ENCODE data around the gene CCDC8. TPM values are rescaled to one million over a fixed set of nuclear protein-coding genes. Genes with fewer than 3 reads are reported as not detected.

CCDC8 gene
- polyA plus RNA-seq, 1 donor from 2014 or later = 0.84 TPM

GRCh38 chr19:46423188-46423587 lies 9.8 kb upstream of the CCDC8 start:
- Histone ChIP-seq H3K36me3 (ENCODE audit: insufficient read depth, low read length) (no peaks in the 10 kb centered on the region), H3F3A (ENCODE audit: insufficient read depth, low read length, poor library complexity, severe bottlenecking) (no peaks in the 10 kb centered on the region), H3K79me2 (replicated peaks; ENCODE audit: insufficient read depth, low read length) (peaks cover 15% of the 10 kb centered on the region), H4K20me1 (ENCODE audit: insufficient read depth) (no peaks in the 10 kb centered on the region), H3K4me3 (ENCODE audit: low read length) (no peak overlapping the region), H2AFZ (ENCODE audit: low read depth, low read length) (no peak overlapping the region), H3K27me3 (ENCODE audit: insufficient read depth, low read depth, low read length) (no peaks in the 10 kb centered on the region), H3K9me2 (ENCODE audit: insufficient read depth, low read length) (no peaks in the 10 kb centered on the region), H3K4me2 (ENCODE audit: low read length) (no peak overlapping the region), H3K9ac (ENCODE audit: low read length) (no peak overlapping the region), H3K27ac (ENCODE audit: low read length) (no peak overlapping the region), H3K9me3 (ENCODE audit: low read length) (no peaks in the 10 kb centered on the region)
- TF ChIP-seq CTCF (IDR thresholded peaks at IDR 0.05; ENCODE audit: poor library complexity, severe bottlenecking) = no peak
- no peak for TF ChIP-seq MXI1 (conservative IDR thresholded peaks at IDR 0.05; ENCODE audit: poor library complexity, severe bottlenecking)
- TF ChIP-seq POLR2AphosphoS5 (IDR thresholded peaks at IDR 0.05) = no peak
- no peak for TF ChIP-seq EP300 (conservative IDR thresholded peaks at IDR 0.05; ENCODE audit: poor library complexity, severe bottlenecking)

GRCh38 chr19:46422344-46422743 lies 9.0 kb upstream of the CCDC8 start:
- Histone ChIP-seq H3K9me3 (ENCODE audit: low read length) (no peaks in the 10 kb centered on the region), H3K4me3 (ENCODE audit: low read length) (no peak overlapping the region), H2AFZ (ENCODE audit: low read depth, low read length) (no peak overlapping the region), H4K20me1 (ENCODE audit: insufficient read depth) (no peaks in the 10 kb centered on the region), H3K27me3 (ENCODE audit: insufficient read depth, low read depth, low read length) (no peaks in the 10 kb centered on the region), H3K9me2 (ENCODE audit: insufficient read depth, low read length) (no peaks in the 10 kb centered on the region), H3K79me2 (replicated peaks; ENCODE audit: insufficient read depth, low read length) (peaks cover 7% of the 10 kb centered on the region), H3K36me3 (ENCODE audit: insufficient read depth, low read length) (no peaks in the 10 kb centered on the region), H3K4me2 (ENCODE audit: low read length) (no peak overlapping the region), H3K9ac (ENCODE audit: low read length) (no peak overlapping the region), H3K27ac (ENCODE audit: low read length) (no peak overlapping the region), H3F3A (ENCODE audit: insufficient read depth, low read length, poor library complexity, severe bottlenecking) (no peaks in the 10 kb centered on the region)
- TF ChIP-seq REST (IDR thresholded peaks at IDR 0.05; ENCODE audit: borderline replicate concordance) = no peak
- no peak for TF ChIP-seq RAD21 (conservative IDR thresholded peaks at IDR 0.05)
- no peak for TF ChIP-seq EP300 (conservative IDR thresholded peaks at IDR 0.05; ENCODE audit: poor library complexity, severe bottlenecking)
- no peak for TF ChIP-seq EZH2 (IDR thresholded peaks at IDR 0.05; ENCODE audit: borderline replicate concordance, insufficient read depth, low read length, poor library complexity, severe bottlenecking)
- TF ChIP-seq SMC3 (conservative IDR thresholded peaks at IDR 0.05; ENCODE audit: poor library complexity) = no peak
- TF ChIP-seq MXI1 (conservative IDR thresholded peaks at IDR 0.05; ENCODE audit: poor library complexity, severe bottlenecking) = no peak
- no peak for TF ChIP-seq TAF1 (IDR thresholded peaks at IDR 0.05; ENCODE audit: low read depth)
- no peak for TF ChIP-seq POLR2AphosphoS5 (IDR thresholded peaks at IDR 0.05)
- no peak for TF ChIP-seq CTCF (IDR thresholded peaks at IDR 0.05; ENCODE audit: poor library complexity, severe bottlenecking)

All from neural cell (in vitro differentiated cells).